Motor neuron (in vitro differentiated cells): Measurements from ENCODE around the gene TRA2B. TPM values are rescaled to one million over a fixed set of nuclear protein-coding genes. Genes with fewer than 3 reads are reported as not detected.
"Not testable (repeated sequence)": the region's sequence is repeated elsewhere in the genome, so short reads cannot be mapped to it uniquely, and the experiment has no call there.

Source experiments
- ATAC-seq, 8 experiments: fragments of 200-7000 bp; cut with Tn5 transposase; replicated peaks in 6 of 8; 2 replicates each; pipeline ENCODE4 v1.8.0; 2021; ENCODE audit warnings: mild to moderate bottlenecking in 8 of 8, moderate library complexity in 8 of 8
- H3K27ac ChIP-seq, 2 donors: fragments of 250-450 bp; sonication (Bioruptor Pico); 2 replicates each; pipeline ENCODE4 v1.9.0; 2021; ENCODE audit warnings: antibody characterized with exemption in 2 of 2, mild to moderate bottlenecking in 2 of 2, moderate library complexity in 1 of 2
- H3K4me1 ChIP-seq, 2 donors: fragments of 250-450 bp; sonication (Bioruptor Pico); replicated peaks in 1 of 2; 2 replicates each; pipeline ENCODE4 v1.6.1; 2021; ENCODE audit warnings: antibody characterized with exemption in 2 of 2, mild to moderate bottlenecking in 2 of 2, moderate library complexity in 1 of 2
- H3K4me3 ChIP-seq, 5 donors: fragments of 250-450 bp; sonication (Bioruptor Pico); 2 replicates each; pipeline ENCODE4 v1.9.0; 2021; ENCODE audit warnings: antibody characterized with exemption in 5 of 5, mild to moderate bottlenecking in 5 of 5, moderate library complexity in 4 of 5
- WGBS, 10 experiments: fragments of 450-650 bp; shearing (Covaris generic); methylation state at CpG; one replicate each; pipeline ENCODE4 v1.0.0; 2022; 5-methylcytosine and 5-hydroxymethylcytosine counted together
- in situ Hi-C, 9 experiments: fragments of 400-800 bp; cut with MboI; loops; one replicate each; pipeline ENCODE4 v1.15.0; 2021; ENCODE audit warnings: low sequenced_read_pairs in 9 of 9, low pct_unique_long_range_greater_than_20kb in 2 of 9; ENCODE audit not compliant: unreplicated experiment in 9 of 9
- total RNA-seq, 8 experiments: library from RNA; unstranded; fragments of 300-600 nt; gene quantifications; 2 replicates each; pipeline versions ENCODE4 v1.2.3 to v1.2.4, GENCODE V29; 2022

The TRA2B gene
- total RNA-seq, 8 experiments from 2014 or later = 99.1 to 263 (median 150) TPM

DNA sequence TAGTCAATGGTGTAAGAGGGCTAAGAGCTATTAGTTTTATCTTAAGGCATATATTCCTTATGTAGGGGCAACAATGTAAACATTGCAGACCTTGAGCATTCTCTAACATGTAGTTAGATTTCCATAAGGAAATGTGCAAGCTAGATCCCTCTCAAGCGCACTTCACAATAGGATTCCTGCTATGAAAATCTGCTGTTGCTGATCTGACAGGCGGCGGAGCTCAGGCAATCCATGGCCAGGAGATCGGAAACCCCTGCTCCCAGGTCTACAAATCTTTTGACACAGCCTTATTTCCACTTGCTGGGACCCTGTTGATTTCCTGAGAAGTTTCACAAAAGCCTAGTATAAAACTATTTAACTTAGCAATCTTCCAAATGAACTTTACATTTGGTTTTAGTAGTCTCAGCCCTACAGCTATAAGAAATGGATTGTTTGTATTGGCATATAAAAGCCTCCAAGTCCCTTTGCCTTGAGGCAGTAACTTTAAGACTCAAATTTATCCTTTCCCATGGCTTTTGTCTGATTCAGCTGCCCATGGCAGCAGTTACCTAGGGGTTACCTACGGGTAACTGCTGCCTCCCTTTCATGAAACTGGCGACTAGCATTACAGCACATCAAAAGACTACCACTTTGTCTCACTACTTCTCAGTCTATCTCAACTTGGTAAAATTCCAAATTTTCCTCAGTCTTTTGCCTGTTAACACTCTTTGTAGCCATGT, 22.7 kb downstream of the TRA2B start:
- Histone ChIP-seq H3K27ac (no peak overlapping the region), H3K4me3 (no peak overlapping the region), H3K4me1 (no peaks in the 10 kb centered on the region)
- in situ Hi-C loops = loop anchor here in 3 of 9 experiments (25.0 kb wide), 1 partner anchor 253 kb away; no protein-coding TSS in a partner anchor
- WGBS, 10 experiments = 86 to 100% (median 97%) methylated on average over 1 to 6 of the region's 6 CpGs; no CpG with 5 or more reads in 2 of the 10 experiments
- ATAC-seq = peak in 3 of 8 experiments; percentile 7 to 78 (median 31)

GRCh38 chr3:185912929-185913901, 24.6 kb downstream of the TRA2B start:
- H3K4me3 ChIP-seq = no peak overlapping the region
- H3K4me1 ChIP-seq = no peaks in the 10 kb centered on the region
- peak in 3 of 8 experiments; percentile 7 to 34 (median 20) for ATAC-seq
- no peak overlapping the region for H3K27ac ChIP-seq
- in situ Hi-C loops = loop anchor here in 3 of 9 experiments (25.0 kb wide), 1 partner anchor 251 kb away; no protein-coding TSS in a partner anchor
- WGBS, 10 experiments = 53 to 100% (median 80%) methylated on average over 1 to 6 of the region's 7 CpGs

DNA sequence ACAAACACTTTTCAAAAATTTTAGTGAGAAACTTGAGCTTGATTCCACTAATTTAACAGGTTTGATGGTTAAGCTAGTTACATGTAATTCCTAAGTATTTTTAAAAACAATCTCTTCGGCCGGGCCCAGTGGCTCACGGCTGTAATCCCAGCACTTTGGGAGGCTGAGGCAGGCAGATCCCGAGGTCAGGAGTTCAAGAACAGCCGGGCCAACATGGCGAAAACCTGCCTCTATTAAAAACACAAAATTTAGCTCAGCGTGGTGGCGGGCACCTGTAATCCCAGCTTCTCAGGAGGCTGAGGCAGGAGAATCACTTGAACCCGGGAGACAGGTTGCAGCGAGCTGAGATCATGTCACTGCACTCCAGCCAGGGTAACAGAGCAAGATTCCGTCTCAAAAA, 25.3 kb downstream of the TRA2B start:
- no peak overlapping the region for H3K4me3 ChIP-seq
- no peak for ATAC-seq
- in situ Hi-C loops = loop anchor here in 3 of 9 experiments (25.0 kb wide), 1 partner anchor 250 kb away; no protein-coding TSS in a partner anchor
- H3K27ac ChIP-seq = no peak overlapping the region
- WGBS, 10 experiments = 88 to 100% (median 95%) methylated on average over 1 to 10 of the region's 11 CpGs; no CpG with 5 or more reads in 2 of the 10 experiments
- H3K4me1 ChIP-seq = no peaks in the 10 kb centered on the region

DNA sequence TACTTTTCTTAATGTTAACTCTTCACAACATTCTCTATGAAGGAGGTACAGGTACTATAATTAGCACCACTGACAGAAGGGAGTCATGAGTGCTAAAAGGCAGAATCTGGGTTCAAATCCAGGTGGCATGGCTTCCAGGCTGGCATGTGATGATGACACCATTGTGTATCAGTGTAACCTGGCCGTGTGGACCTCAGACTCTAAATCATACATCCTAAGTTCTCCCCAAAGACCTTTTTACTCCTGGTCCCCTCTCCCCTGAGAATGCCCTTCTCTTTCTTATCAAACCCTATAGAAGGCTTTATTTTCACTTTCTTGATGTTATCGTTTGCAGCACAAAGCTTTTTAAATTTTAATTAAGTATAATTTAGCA, 26.8 kb downstream of the TRA2B start:
- in situ Hi-C loops = loop anchor here in 3 of 9 experiments (25.0 kb wide), 1 partner anchor 249 kb away; no protein-coding TSS in a partner anchor
- ATAC-seq, H3K4me3 ChIP-seq, H3K4me1 ChIP-seq, H3K27ac ChIP-seq: not testable (repeated sequence)
- WGBS, 10 experiments = 43 to 100% (median 69%) methylated on average over 1 of the region's 2 CpGs; no CpG with 5 or more reads in 2 of the 10 experiments

GRCh38 chr3:185910322-185911075, 27.3 kb downstream of the TRA2B start:
- H3K4me3 ChIP-seq, H3K27ac ChIP-seq, H3K4me1 ChIP-seq: not testable (repeated sequence)
- WGBS, 10 experiments = 33 to 100% (median 87%) methylated on average over 1 to 2 of the region's 5 CpGs; no CpG with 5 or more reads in 4 of the 10 experiments
- in situ Hi-C loops = loop anchor here in 3 of 9 experiments (25.0 kb wide), 1 partner anchor 248 kb away; no protein-coding TSS in a partner anchor
- ATAC-seq = peak in 3 of 8 experiments; percentile 2 to 11 (median 9)

- in situ Hi-C loops = loop anchor here in 3 of 9 experiments (25.0 kb wide), 1 partner anchor 248 kb away; no protein-coding TSS in a partner anchor
- not testable (repeated sequence) for H3K4me3 ChIP-seq, ATAC-seq, H3K4me1 ChIP-seq, H3K27ac ChIP-seq
- 71 to 100% (median 100%) methylated on average over 1 to 2 of the region's 4 CpGs; no CpG with 5 or more reads in 5 of the 10 experiments for WGBS, 10 experiments
These were observed 27.9 kb downstream of the TRA2B start for GRCh38 chr3:185909913-185910312.

DNA sequence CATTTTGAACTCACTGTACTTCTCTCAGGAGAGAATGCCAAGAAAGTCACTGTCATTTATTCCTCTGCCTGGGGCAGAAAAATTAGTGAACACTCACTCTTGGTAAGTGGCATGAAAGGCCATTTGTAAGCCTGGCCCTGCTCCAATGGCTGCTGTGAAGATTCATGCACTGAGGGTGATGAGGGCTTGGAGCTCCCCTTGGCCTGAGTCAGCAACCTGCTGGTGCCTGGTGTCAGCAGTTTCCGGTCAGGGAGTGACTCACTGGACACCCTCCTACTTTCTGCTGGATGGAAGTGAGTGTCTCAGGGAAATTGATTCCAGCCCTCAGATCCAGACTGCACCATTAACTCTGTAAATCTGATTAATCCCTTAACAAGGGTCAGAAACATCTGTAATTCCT, 37.6 kb downstream of the TRA2B start:
- ATAC-seq = peak; percentile 98 to 100 (median 100)
- Histone ChIP-seq H3K4me1 (no peaks in the 10 kb centered on the region), H3K4me3 (no peak overlapping the region), H3K27ac (no peak overlapping the region)
- WGBS, 10 experiments = 0 to 60% (median 16%) methylated on average over 1 of the region's 1 CpG; no CpG with 5 or more reads in 4 of the 10 experiments
- in situ Hi-C loops = loop anchor here in 3 of 9 experiments (25.0 kb wide), 1 partner anchor 238 kb away; no protein-coding TSS in a partner anchor

- H3K4me3 ChIP-seq = no peak overlapping the region
- H3K27ac ChIP-seq = no peak overlapping the region
- WGBS, 10 experiments = 69 to 100% (median 96%) methylated on average over 2 to 3 of the region's 3 CpGs; no CpG with 5 or more reads in 1 of the 10 experiments
- H3K4me1 ChIP-seq = no peaks in the 10 kb centered on the region
- ATAC-seq = no peak
- in situ Hi-C loops = no loop called here
These were observed 41.2 kb downstream of the TRA2B start for GRCh38 chr3:185896636-185897035.

GRCh38 chr3:185887066-185887465, 50.7 kb downstream of the TRA2B start:
- peak in 1 of 8 experiments; percentile 16 for ATAC-seq
- H3K4me1 ChIP-seq = no peaks in the 10 kb centered on the region
- in situ Hi-C loops = no loop called here
- 0 to 100% (median 85%) methylated on average over 1 to 2 of the region's 2 CpGs; no CpG with 5 or more reads in 2 of the 10 experiments for WGBS, 10 experiments
- H3K4me3 ChIP-seq = no peak overlapping the region
- H3K27ac ChIP-seq = no peak overlapping the region

DNA sequence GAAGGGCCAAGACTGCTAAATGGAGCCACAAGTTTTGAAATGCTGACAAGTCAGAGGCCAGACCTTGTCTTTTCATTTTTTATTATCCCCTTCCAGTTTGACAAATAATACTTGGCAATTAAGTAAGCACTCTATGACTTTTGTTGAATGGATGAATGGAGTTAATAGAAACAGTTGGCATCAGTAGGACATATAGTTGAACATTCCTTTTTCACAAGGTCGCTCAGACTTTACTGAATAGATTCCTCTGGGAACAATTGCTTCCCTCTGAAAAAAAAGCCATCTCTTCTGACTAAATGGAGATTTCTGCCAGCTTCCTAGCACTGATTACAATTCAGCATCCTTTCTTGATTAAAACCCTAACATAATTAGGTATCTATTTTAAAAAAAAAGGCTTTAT, 53.2 kb downstream of the TRA2B start:
- peak in 2 of 8 experiments; percentile 32 to 60 for ATAC-seq
- Histone ChIP-seq H3K27ac (no peak overlapping the region), H3K4me1 (no peaks in the 10 kb centered on the region), H3K4me3 (no peak overlapping the region)
- WGBS, 10 experiments = 0 to 67% (median 38%) methylated on average over 1 of the region's 1 CpG; no CpG with 5 or more reads in 5 of the 10 experiments
- in situ Hi-C loops = no loop called here

- Histone ChIP-seq H3K27ac (no peak overlapping the region), H3K4me1 (no peaks in the 10 kb centered on the region), H3K4me3 (no peak overlapping the region)
- ATAC-seq = no peak
- in situ Hi-C loops = no loop called here
- WGBS, 10 experiments = 40 to 92% (median 71%) methylated on average over 1 to 4 of the region's 4 CpGs; no CpG with 5 or more reads in 4 of the 10 experiments
These were observed 55.9 kb downstream of the TRA2B start for GRCh38 chr3:185881926-185882325.

DNA sequence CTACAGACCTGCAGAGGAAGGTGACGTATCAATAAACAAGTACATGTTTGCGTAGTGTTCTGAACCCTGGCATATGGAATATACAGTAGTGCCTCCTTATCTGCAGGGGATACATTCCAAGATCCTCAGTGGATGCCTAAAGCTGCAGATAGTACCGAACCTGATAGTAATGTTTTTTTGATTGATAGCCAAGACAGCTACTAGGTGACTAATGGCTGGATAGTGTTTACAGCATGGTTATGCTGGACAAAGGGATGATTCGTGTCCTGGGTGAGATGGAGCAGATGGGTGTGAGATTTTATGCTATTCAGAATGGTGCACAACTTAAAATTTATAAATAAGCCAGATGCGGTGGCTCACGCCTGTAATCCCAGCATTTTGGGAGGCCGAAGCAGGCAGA, 57.2 kb downstream of the TRA2B start:
- WGBS, 10 experiments = 64 to 100% (median 81%) methylated on average over 1 to 6 of the region's 7 CpGs; no CpG with 5 or more reads in 2 of the 10 experiments
- ATAC-seq = no peak
- Histone ChIP-seq H3K4me1 (no peaks in the 10 kb centered on the region), H3K4me3 (no peak overlapping the region), H3K27ac (no peak overlapping the region)
- in situ Hi-C loops = no loop called here
